ENCODE measurements around the gene SYT13.

Gene SYT13

GRCh38 chr11:45321669-45322068, 35.5 kb upstream of the SYT13 start:
- no peak overlapping the region for H3K4me3 ChIP-seq (ENCODE audit: low read length)
- TF ChIP-seq CTCF (IDR thresholded peaks at IDR 0.05; ENCODE audit: insufficient read depth, low read depth, low read length, missing control alignments), result no peak
- DNase-seq (ENCODE audit: low read depth), result no peak

GRCh38 chr11:45321031-45321595, 35.0 kb upstream of the SYT13 start:
- no peak for TF ChIP-seq CTCF (IDR thresholded peaks at IDR 0.05; ENCODE audit: insufficient read depth, low read depth, low read length, missing control alignments)
- no peak overlapping the region for H3K4me3 ChIP-seq (ENCODE audit: low read length)
- DNase-seq (ENCODE audit: low read depth), result no peak

- TF ChIP-seq CTCF (IDR thresholded peaks at IDR 0.05; ENCODE audit: insufficient read depth, low read depth, low read length, missing control alignments), result no peak
- H3K4me3 ChIP-seq (ENCODE audit: low read length), result no peak overlapping the region
- no peak for DNase-seq (ENCODE audit: low read depth)
Measured at GRCh38 chr11:45320371-45320770, 34.2 kb upstream of the SYT13 start.

- no peak for TF ChIP-seq CTCF (IDR thresholded peaks at IDR 0.05; ENCODE audit: insufficient read depth, low read depth, low read length, missing control alignments)
Measured at GRCh38 chr11:45319077-45319476, 32.9 kb upstream of the SYT13 start.

GRCh38 chr11:45318516-45318915, 32.4 kb upstream of the SYT13 start:
- DNase-seq (ENCODE audit: low read depth), result no peak
- no peak for TF ChIP-seq CTCF (IDR thresholded peaks at IDR 0.05; ENCODE audit: insufficient read depth, low read depth, low read length, missing control alignments)
- H3K4me3 ChIP-seq (ENCODE audit: low read length), result no peak overlapping the region

More at GRCh38 chr11:45319077-45319476, 32.9 kb upstream of the SYT13 start:
- DNase-seq (ENCODE audit: low read depth), result peak; percentile 22
- H3K4me3 ChIP-seq (ENCODE audit: low read length), result no peak overlapping the region

- TF ChIP-seq CTCF (IDR thresholded peaks at IDR 0.05; ENCODE audit: insufficient read depth, low read depth, low read length, missing control alignments), result no peak
- H3K4me3 ChIP-seq (ENCODE audit: low read length), result no peak overlapping the region
- DNase-seq (ENCODE audit: low read depth), result no peak
Measured at GRCh38 chr11:45316258-45316657, 30.1 kb upstream of the SYT13 start.

GRCh38 chr11:45314900-45315299, 28.8 kb upstream of the SYT13 start:
- no peak for TF ChIP-seq CTCF (IDR thresholded peaks at IDR 0.05; ENCODE audit: insufficient read depth, low read depth, low read length, missing control alignments)
- no peak overlapping the region for H3K4me3 ChIP-seq (ENCODE audit: low read length)
- DNase-seq (ENCODE audit: low read depth), result no peak
